GM19324 (cell line): ENCODE measurements around the gene GSG1L.

Experiments
- ATAC-seq: cut with Tn5 transposase; IDR thresholded peaks from one replicate; pipeline ENCODE4 v1.9.1; 2021; ENCODE audit warnings: mild to moderate bottlenecking, moderate library complexity; ENCODE audit not compliant: unreplicated experiment, low FRiP score

The GSG1L gene

GRCh38 chr16:27802664-27803439 lies 260.7 kb downstream of the GSG1L start:
- no peak for ATAC-seq

- no peak for ATAC-seq
These were observed 262.1 kb downstream of the GSG1L start for GRCh38 chr16:27801289-27801945.

GRCh38 chr16:27800817-27801216 lies 262.7 kb downstream of the GSG1L start:
- ATAC-seq: no peak

GRCh38 chr16:27799896-27800295 lies 263.6 kb downstream of the GSG1L start:
- ATAC-seq: no peak

DNA sequence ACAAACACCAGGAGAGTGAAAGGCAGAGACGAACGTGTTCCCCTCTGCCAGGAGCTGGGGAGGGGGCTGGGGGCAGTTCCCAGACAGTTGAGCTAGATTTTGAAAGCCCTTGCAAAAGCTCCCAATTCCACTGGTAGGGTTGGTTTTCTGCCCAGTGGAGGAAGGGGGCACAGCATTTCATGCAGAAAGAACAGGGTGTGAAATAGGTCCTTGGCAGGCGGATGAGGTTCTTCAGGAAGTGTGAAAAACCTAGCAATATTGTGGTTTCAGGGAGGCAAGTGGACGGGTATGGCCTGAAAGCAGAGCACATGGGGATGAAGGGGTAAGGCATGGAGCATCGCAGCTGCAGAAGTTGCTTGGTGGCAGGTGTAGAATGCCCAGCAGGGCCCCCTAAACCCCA lies 265.3 kb downstream of the GSG1L start:
- no peak for ATAC-seq

GRCh38 chr16:27795992-27796614 lies 267.4 kb downstream of the GSG1L start:
- no peak for ATAC-seq

- no peak for ATAC-seq
These were observed 270.3 kb downstream of the GSG1L start for GRCh38 chr16:27793249-27793622.

- ATAC-seq: no peak
These were observed 270.8 kb downstream of the GSG1L start for GRCh38 chr16:27792486-27793248.

- ATAC-seq: no peak
These were observed 272.2 kb downstream of the GSG1L start for GRCh38 chr16:27791404-27791719.

- no peak for ATAC-seq
These were observed 272.7 kb downstream of the GSG1L start for GRCh38 chr16:27790546-27791403.

DNA sequence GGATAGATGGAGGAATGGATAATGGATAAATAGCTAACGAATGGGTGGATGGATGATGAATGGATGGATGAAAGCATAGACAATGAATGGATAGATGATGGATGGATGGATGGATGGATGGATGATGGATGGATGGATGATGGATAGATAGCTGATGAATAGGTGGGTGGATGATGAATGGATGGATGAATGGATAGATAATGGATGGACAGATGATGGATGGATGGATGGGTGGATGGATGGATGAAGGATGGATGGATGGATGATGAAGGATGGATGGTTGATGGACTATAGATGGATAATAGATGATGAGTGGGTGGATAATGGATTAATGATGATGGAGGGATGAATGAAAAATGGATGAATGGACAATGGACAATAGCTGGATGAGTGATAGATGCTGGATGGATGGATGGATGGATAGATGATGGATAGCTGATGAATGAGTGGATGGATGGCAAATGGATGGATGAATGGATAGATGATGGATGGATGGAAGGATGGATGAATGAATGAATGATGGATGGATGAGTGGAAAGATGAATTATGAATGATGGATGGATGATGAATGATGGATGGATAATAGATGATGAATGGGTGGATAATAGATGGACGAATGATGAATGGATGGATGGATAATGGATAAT lies 273.8 kb downstream of the GSG1L start:
- ATAC-seq: no peak

- ATAC-seq: no peak
These were observed 274.4 kb downstream of the GSG1L start for GRCh38 chr16:27789150-27789549.

DNA sequence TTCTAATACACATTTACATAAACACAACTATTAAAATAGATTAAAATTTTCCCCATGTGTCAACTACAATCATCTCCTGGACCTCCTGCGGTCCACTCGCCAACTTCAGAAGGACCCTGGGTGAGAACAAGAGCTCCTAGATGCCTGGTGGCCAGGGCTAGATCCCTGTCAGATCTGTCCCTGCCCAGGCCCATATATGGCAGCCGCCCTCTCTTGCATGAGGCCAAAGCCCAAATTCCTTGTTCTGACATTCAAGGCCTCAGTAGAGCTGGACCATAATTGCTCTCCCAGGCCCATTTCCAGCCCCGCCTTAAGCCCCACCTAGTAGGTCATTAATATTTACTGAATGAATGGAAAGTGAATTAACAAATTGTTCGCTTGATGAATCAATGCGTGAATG lies 275.8 kb downstream of the GSG1L start:
- no peak for ATAC-seq

DNA sequence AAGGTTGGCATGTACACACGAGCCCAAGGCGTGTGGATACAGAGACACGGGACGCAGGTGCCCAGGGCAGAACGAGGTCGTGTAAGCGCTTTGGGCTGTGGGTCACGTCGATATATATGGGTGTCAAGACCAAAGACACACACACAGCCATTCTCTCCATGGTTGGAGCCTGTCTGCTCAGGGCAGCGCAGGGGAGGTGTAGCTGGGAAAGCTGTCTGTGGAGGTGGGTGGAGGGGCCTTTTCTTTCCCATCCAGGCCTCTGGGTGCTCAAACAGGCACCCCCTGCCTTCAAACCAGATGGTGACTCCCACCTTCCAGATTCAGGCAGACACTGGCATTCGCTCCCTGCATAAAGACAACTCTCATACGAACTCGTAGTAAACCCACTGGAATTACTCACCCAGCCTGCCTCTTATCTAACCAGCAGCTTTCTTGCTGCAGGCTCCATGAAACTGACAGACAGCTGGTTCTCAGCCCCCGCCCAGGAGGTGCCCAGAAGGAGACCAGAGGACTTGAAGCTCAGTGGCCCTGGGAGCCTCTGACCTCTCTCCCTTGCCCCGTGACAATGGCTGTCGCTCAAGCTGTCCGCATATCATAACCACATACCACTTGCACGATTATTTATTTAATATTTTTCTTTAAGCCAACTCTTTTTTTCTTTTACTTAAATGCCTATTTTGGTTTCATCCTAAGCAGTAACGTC lies 276.4 kb downstream of the GSG1L start:
- ATAC-seq: no peak

- no peak for ATAC-seq
These were observed 277.1 kb downstream of the GSG1L start for GRCh38 chr16:27786221-27786922.

DNA sequence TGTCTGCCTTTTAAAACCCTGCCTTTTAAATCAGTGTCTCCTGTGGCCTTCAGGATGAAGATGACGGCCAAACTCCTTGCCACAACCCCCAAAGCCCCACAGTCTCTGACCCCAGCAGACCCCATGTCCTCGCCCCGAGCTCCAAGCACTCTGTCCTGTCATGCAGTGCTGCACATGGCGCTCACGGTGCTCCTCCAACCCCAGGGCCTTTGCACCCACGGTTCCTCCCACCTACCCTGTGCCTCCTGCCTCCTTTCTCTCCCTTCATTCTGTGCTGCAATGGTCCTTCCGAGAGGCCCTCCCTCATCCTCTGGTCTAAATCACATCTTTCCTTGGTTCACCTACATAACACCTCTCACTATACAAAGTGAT lies 278.2 kb downstream of the GSG1L start:
- no peak for ATAC-seq

DNA sequence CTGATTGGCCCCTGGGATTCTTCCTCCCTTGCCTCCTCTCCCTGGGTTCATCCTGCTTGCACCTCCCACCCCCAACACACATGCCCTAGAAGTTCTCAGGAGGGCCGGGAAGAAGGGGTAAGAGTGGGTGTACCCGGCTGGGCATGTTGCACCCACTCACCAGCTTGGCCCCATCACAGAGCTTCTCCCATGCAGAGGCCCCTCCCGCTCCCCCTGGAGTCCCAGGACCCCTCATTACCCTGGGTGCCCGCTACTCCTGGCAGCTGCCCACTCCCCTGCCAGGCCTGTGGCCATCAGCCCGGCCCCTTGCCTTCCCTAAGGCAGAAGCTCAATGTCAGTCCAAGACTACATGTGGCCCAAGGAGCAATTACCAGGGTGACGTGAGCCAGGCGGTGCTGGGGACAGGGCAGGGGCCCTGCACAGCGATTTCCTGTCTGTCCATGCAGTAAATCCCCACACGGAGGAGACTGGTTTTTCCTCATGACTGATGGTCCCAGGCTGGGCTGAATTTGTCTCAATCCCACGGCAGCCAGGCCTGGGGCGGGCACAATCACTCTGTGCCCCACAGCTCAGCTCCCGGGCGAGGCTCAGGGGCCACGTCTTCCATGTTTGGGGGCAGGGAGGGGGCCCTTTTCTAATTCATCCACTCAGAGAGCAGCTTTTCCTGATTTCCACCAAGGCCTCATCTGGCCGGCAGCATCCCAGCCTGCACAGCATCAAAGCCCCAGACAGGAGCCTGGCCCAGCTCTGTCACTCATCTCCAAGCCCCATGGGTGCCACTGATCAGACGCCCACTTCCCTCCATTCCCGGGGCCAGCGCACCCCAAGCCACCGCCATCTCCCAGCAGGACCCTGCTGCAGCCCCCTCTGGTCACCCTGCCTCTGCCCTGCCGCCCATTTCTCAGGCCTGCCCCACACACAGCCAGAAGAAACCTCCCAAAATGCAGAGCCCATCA lies 278.9 kb downstream of the GSG1L start:
- ATAC-seq: no peak
